SK-N-SH treated with all-trans-retinoic acid at 6 μM for 48 hours (cell line): Measurements from ENCODE around the gene MOK.

Experiments
- ATAC-seq: fragments of 200-7000 bp; cut with Tn5 transposase; 3 replicates; pipeline ENCODE4 v1.9.1; 2020; ENCODE audit warnings: mild to moderate bottlenecking, moderate library complexity
- CSDC2 ChIP-seq: fragments of 250-450 bp; sonication (Bioruptor Pico); IDR thresholded peaks from 2 replicates; pipeline ENCODE4 v1.5.0; 2020; ENCODE audit warnings: mild to moderate bottlenecking, moderate library complexity
- CSRNP3 ChIP-seq: fragments of 250-450 bp; sonication (Bioruptor Pico); IDR thresholded peaks from 2 replicates; pipeline ENCODE4 v1.5.1; 2021; ENCODE audit warnings: mild to moderate bottlenecking, moderate library complexity
- GLIS3 ChIP-seq: fragments of 250-450 bp; sonication (Bioruptor Pico); IDR thresholded peaks from 2 replicates; pipeline ENCODE4 v1.5.0; 2020; ENCODE audit warnings: mild to moderate bottlenecking, moderate library complexity
- ISL1 ChIP-seq: fragments of 250-450 bp; sonication (Bioruptor Pico); IDR thresholded peaks from 2 replicates; pipeline ENCODE4 v2.1.2; 2022; ENCODE audit warnings: mild to moderate bottlenecking, moderate library complexity
- OSR1 ChIP-seq: fragments of 250-450 bp; sonication (Bioruptor Pico); IDR thresholded peaks from 2 replicates; pipeline ENCODE4 v1.8.0; 2022; ENCODE audit warnings: moderate library complexity, mild to moderate bottlenecking, inconsistent platforms
- TCF4 ChIP-seq: fragments of 250-450 bp; sonication (Bioruptor Pico); IDR thresholded peaks from 2 replicates; pipeline ENCODE4 v1.8.0; 2021; ENCODE audit warnings: mild to moderate bottlenecking, moderate library complexity, borderline replicate concordance
- ZNF565 ChIP-seq: fragments of 450-650 bp; formaldehyde crosslinking; conservative IDR thresholded peaks from 2 replicates; pipeline ENCODE4 v1.5.0; 2020; ENCODE audit warnings: low read depth, mild to moderate bottlenecking, moderate library complexity
- ZNF70 ChIP-seq: fragments of 450-650 bp; formaldehyde crosslinking; IDR thresholded peaks from 2 replicates; pipeline ENCODE4 v1.5.0; 2020; ENCODE audit warnings: mild to moderate bottlenecking, moderate library complexity

MOK gene

GRCh38 chr14:102181187-102181586 lies 123.8 kb downstream of the MOK start:
- TF ChIP-seq ZNF565 (CRISPR knock-in tag) (no peak), ZNF70 (CRISPR knock-in tag) (no peak), CSDC2 (CRISPR knock-in tag) (no peak)
- no peak for ATAC-seq

DNA sequence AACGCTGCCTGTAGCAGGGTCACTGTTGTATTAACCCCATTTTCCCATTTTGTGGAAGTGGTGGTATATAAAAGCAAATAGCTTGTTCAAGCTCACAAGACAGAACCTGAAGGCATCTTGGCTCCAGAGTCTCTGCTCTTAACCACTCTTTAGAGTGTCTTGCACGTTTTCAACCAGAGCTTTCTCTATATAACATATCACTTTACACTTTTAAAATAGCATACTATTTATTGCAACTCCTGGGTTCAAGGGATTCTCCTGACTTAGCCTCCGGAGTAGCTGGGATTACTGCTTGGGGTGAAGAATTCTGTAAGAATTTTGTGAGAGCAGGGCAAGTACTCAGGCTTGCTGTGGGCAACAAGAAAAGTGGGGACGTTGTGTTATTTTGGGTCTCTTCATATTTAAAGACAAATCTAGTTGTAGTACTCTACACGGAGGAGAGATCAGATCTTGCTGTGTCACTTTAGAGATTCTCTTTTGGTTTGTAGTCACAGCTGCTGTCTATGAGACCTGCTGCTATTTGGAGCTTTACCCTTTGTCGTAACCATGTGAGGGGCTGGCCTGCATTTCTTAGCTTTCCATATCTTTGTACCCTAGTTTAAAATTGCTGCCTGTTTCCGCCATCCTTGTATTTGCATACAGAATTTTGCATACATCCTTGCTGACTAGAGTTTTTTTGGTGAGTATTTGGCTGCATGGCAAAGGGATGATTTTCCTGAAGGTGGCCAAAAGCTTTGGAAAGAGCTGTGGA lies 124.5 kb downstream of the MOK start:
- ATAC-seq: no peak
- TF ChIP-seq OSR1 (CRISPR knock-in tag) (no peak), CSRNP3 (CRISPR knock-in tag) (no peak), ISL1 (no peak), GLIS3 (no peak), TCF4 (no peak)
